HG02973 (cell line): ENCODE results near the gene CEP104.
"Not testable (repeated sequence)": the region's sequence is repeated elsewhere in the genome, so short reads cannot be mapped to it uniquely, and the experiment has no call there.

ENCODE experiments used
- ATAC-seq: cut with Tn5 transposase; IDR thresholded peaks from one replicate; pipeline ENCODE4 v1.9.1; 2021; ENCODE audit warnings: moderate library complexity; ENCODE audit not compliant: unreplicated experiment

Gene CEP104

GRCh38 chr1:3803905-3804626, 52.9 kb downstream of the CEP104 start:
- no peak for ATAC-seq

- ATAC-seq = not testable (repeated sequence)
These were observed 56.2 kb downstream of the CEP104 start for GRCh38 chr1:3800795-3801194.

GRCh38 chr1:3799976-3800685, 56.9 kb downstream of the CEP104 start:
- no peak for ATAC-seq

GRCh38 chr1:3796215-3797061, 60.6 kb downstream of the CEP104 start, which contains the start of gene LRRC47:
Gene LRRC47 (minus strand): TSS chr1:3796498. CDS start chr1:3796476, 22 bp downstream.
- peak; percentile 97 for ATAC-seq

- ATAC-seq = peak; percentile 13
These were observed 61.4 kb downstream of the CEP104 start for GRCh38 chr1:3795453-3796214.

GRCh38 chr1:3790952-3791351, 66.1 kb downstream of the CEP104 start:
- no peak for ATAC-seq

DNA sequence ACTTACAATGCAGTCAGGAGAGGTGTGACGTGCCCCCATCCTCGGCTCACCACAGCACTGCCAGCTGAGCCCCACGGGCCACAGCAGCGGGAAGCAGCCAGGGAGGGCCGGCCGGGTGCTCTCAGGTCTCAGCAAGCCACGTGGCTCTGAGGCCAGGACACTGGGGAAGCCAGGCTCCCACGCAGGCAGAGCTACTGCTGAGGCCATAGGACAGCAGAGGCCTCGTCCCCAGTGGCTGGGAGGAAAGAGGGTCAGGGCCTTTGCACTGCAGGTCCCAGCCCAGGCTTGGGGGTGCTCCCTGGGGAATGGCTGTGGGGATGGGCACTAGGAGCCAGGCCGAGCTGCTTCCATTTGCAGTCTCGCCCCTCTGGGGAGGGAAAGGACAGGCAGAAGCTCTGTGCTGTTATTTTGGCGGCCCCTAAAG, 66.5 kb downstream of the CEP104 start:
- ATAC-seq = no peak

DNA sequence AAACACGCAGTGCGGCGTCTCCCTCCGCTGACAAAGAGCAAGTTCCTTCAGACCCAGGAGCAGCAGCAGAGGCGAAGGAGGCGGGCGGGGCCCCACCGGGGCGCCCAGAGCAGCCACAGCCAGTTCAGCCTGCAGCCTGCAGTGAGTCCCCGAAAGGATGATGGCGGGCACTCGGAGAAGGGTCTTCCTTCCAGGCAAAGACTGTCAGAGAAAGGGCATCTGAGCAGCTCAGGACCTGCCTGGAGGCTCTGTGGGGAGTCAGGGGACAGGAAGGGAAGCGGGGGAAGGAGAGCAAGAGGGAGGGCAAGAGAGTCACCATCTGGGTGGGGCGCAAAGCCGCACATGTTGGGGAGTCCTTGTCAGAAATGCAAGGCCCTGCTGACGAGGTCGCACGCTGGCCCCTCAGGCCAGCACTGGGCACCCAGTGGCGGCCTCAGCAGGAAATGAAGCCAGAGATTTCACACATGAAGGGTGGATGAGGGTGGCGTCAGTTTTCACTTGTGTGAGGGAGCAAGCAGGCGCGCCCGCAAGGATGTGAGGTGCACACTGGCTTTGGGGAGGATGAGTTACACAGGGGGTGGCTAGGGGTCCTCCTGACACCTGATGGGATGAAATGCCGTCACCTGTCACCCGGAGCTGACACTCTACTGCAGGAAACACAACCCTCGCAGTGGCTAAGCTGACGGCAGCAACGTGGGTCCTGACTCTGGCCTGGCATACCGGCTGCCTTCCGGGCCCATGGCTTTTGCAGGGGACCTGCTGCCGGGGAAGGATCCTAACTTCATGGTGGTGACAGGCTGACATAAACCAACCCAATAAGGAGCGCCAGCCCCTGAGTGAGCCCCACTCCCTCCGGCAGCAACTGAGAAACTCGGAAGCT, 67.3 kb downstream of the CEP104 start:
- no peak for ATAC-seq

- no peak for ATAC-seq
These were observed 68.1 kb downstream of the CEP104 start for GRCh38 chr1:3788756-3789420.

DNA sequence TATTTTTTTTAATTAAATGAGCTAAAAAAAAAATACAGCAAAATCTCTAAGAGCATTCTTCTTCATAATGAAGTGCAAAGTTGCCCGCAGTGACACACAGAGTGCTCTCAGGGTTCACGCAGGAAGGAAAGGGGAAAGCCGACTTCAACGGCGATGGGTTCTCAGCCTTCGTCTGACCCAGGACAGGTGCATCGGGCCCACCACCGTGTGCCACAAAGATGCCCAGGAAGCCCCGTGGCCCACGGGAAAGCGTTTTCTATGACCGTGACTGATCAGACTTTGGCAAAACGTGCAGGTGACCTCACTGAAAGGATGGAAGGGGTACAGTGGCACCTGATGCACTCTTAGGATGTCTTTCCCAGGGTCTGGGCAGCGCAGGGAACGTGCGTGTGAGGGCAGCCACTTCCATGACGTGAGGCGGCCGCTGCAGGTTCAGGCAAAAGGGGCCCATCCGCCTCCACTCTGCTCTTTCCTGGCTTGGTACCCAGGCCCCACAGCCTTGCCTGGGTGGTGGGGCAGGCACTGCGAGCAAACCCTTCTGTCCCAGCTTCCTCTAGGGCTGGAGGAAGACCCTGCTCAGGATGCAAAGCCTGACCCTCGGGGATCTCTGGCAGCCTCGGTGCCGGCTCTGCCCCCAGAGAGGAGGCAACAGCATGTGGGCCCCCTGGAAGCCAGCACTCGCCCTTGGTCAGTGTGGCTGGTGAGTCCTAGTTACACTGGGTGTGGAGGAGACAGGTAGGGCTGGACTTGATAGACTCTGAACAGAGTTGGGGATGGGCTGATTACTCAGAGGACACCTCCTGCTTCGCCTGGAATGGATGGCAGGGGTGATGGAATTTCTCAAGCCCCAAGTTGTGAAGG, 69.0 kb downstream of the CEP104 start:
- ATAC-seq = no peak

DNA sequence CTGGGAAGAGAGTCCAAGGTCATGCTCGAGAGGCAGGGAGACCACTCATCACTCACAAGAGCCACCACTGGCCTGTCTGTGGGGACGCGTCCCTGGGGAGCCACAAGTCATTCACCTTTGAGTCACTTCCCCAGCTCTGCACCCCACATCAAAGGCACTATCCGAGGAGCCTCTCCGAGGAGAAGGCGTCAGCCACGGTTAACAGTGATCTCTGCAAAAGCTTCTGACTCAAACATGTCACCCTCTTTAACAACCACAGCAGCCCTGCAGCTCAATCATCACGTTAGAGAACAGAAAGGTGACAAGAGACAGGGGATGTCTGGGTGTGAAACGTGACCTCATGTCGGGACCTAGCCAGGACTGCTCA, 69.7 kb downstream of the CEP104 start:
- ATAC-seq = no peak

- no peak for ATAC-seq
These were observed 70.3 kb downstream of the CEP104 start for GRCh38 chr1:3786468-3787348.

DNA sequence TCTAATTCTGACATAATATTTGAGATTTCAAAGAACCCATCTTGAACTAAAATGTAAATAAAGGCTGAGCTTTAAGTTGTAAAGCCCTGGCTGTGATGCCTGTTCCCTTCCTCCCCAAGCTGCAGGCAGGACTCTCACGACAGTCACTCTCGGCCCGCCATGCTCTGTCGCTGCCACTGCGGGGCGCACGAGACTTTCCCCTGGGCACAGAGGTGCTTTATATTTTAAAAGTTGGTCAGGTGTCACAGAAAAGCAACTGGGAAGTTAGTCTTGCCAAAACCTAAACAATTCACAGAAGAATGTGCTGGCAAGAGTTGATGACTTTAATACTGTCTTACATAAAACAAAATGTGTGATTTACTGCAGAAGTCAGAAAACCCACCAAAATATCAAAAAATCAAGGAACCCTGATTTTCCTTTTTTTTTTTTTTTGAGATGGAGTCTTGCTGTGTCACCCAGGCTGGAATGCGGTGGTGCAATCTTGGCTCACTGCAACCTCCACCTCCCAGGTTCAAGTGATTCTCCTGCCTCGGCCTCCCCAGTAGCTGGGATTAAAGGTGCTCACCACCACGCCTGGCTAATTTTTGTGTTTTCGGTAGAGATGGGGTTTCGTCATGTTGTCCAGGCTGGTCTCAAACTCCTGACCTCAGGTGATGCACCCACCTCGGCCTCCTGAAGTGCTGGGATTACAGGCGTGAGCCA, 71.4 kb downstream of the CEP104 start:
- ATAC-seq = no peak

- no peak for ATAC-seq
These were observed 72.0 kb downstream of the CEP104 start for GRCh38 chr1:3785045-3785444.

DNA sequence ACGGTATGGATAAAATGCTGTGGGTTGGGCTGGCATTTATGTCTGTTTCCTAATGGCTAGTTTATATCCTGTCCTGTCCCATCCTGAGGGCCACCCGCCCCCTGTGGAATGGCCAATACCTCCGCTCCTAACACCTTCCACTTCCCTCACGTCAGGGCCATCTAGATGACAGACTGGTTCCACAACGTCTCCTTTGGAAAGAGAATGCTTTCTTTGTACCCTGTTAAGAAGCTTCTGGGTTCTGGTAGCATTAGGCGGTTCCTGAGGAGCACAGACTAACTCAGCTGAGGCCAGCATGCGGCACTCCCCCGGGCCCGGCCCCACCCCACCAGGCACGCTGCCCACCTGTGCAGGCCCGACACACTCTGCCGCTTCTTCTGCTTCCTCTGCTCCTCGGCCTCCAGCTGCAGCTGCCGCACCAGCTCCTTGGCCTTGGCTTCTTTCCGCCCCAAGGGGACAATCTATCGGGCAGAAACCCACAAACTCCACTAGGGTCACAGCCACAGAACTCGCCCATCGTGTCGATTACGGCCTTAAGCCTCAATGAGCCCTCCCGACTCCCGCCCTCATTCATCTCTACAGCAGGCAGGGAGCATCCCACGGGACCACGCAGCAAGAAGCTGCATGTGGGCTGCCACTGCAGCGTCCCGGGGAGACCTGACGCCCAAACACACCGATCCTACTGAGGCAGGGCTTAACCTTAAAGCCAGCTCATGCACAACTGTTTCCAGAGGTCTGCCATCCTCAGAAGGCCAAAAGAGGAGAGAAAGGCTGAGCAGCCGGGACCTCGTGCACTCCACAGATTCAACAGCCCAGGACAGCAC, 73.1 kb downstream of the CEP104 start:
- no peak for ATAC-seq

DNA sequence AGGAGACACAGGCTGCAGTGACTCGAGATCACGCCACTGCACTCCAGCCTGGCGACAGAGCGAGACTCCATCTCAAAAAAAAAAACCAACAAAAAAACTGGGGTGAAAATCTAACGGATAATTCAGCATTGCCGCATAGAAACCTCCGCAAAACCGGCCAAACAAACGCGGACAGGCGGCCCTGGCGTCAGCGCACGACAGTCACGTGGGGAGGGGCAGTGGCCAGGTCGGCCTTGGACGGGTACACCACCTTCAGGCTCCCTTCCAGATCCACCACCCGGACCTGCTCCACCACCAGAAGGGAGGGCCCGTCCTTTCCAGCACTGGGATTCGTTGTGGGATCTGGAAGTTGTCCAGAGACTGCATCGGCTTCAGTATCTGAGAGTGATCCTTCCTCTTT, 76.1 kb downstream of the CEP104 start:
- no peak for ATAC-seq
